HepG2 (cell line): ENCODE results near the gene TRPM6. TPM values are rescaled to one million over a fixed set of nuclear protein-coding genes. Genes with fewer than 3 reads are reported as not detected.

Source experiments
- ATAC-seq: fragments of 200-7000 bp; cut with Tn5 transposase; 3 replicates; pipeline ENCODE4 v1.9.1; 2020; ENCODE audit warnings: mild to moderate bottlenecking, moderate library complexity
- BruUV-seq: library from RNA; stranded (reverse); fragments of 400-500 nt; replicated peaks from 2 replicates; lab custom pipeline; 2021; lab: Mats Ljungman, UMichigan
- CTCF ChIA-PET: fragments of 300-600 bp; formaldehyde crosslinking; extraction: SDS; loops from one replicate; lab custom pipeline; 2021; ENCODE audit warnings: low total read pairs, inconsistent platforms, low intra/inter-chr PET ratio; lab: Yijun Ruan, JAX
- POLR2A ChIA-PET: fragments of 350-600 bp; sonication (Branson Sonifier 250); formaldehyde crosslinking; loops from one replicate; lab custom pipeline; 2020; ENCODE audit warnings: antibody characterized with exemption, inconsistent platforms; lab: Yijun Ruan, JAX
- DNase-seq: peaks from one replicate; pipeline ENCODE4 v3.0.0-alpha.2; 2015; ENCODE audit warnings: low spot score
- FAIRE-seq: peaks from 3 replicates; lab custom pipeline; 2011; peaks lifted over from hg19 to GRCh38; lab: Jason Lieb, UNC
- H2AFZ ChIP-seq: one replicate; pipeline ENCODE4 v1.6.1; 2011; ENCODE audit warnings: low read length, inconsistent platforms
- H3K27ac ChIP-seq: fragments of 300-600 bp; 3 replicates; pipeline ENCODE4 v1.8.0; 2011; ENCODE audit warnings: mixed run types, mild to moderate bottlenecking, mixed read lengths, low read length, inconsistent platforms; ENCODE audit not compliant: insufficient read depth; ENCODE audit errors: extremely low read length
- H3K27me3 ChIP-seq, 2 experiments: fragments of 200-600 bp in 1 of 2; 2 replicates in 1 of 2; 3 replicates in 1 of 2; pipeline versions ENCODE4 v1.6.0 to v1.8.0; 2011; ENCODE audit warnings: low read length in 2 of 2, mild to moderate bottlenecking in 2 of 2, moderate library complexity in 2 of 2, inconsistent platforms in 1 of 2; ENCODE audit not compliant: insufficient read depth in 2 of 2, control insufficient read depth in 1 of 2
- H3K36me3 ChIP-seq, 2 experiments: fragments of 200-600 bp in 1 of 2; replicated peaks in 1 of 2; 2 replicates in 1 of 2; 3 replicates in 1 of 2; pipeline versions ENCODE4 v1.5.1 to v1.8.0; 2011; ENCODE audit warnings: low read length in 2 of 2, inconsistent platforms in 1 of 2; ENCODE audit not compliant: insufficient read depth in 2 of 2, control insufficient read depth in 1 of 2
- H3K4me1 ChIP-seq: 2 replicates; pipeline ENCODE4 v1.5.1; 2012; ENCODE audit warnings: low read length, inconsistent platforms; ENCODE audit not compliant: insufficient read depth
- H3K4me2 ChIP-seq: 2 replicates; pipeline ENCODE4 v1.6.0; 2011; ENCODE audit warnings: low read depth, low read length, inconsistent platforms
- H3K4me3 ChIP-seq, 3 experiments: fragments of 200-600 bp in 1 of 3; sonication (generic), shearing (Covaris generic) in 1 of 3; replicated peaks in 1 of 3; 2 replicates each; pipeline ENCODE4 v1.5.1; 2011 to 2016; ENCODE audit warnings: low read length in 3 of 3, inconsistent platforms in 2 of 3, low read depth in 2 of 3, mild to moderate bottlenecking in 2 of 3, control low read depth in 1 of 3, mixed read lengths in 1 of 3; ENCODE audit not compliant: insufficient read depth in 1 of 3
- H3K79me2 ChIP-seq: one replicate; pipeline ENCODE4 v1.6.1; 2011; ENCODE audit warnings: low read length, inconsistent platforms; ENCODE audit not compliant: insufficient read depth
- H3K9ac ChIP-seq: 2 replicates; pipeline ENCODE4 v1.6.0; 2011; ENCODE audit warnings: mild to moderate bottlenecking, low read depth, low read length, inconsistent platforms; ENCODE audit not compliant: insufficient read depth
- H3K9me3 ChIP-seq: 2 replicates; pipeline ENCODE4 v1.5.1; 2012; ENCODE audit warnings: mild to moderate bottlenecking, low read length
- H4K20me1 ChIP-seq: 2 replicates; pipeline ENCODE4 v1.6.0; 2011; ENCODE audit warnings: inconsistent platforms, mild to moderate bottlenecking, low read length, moderate library complexity; ENCODE audit not compliant: insufficient read depth
- NR2F1 ChIP-seq, 2 experiments: fragments of 450-650 bp in 1 of 2; formaldehyde crosslinking in 1 of 2; IDR thresholded peaks; 2 replicates each; pipeline versions ENCODE4 v1.5.0 to v1.6.1; 2016 to 2020; ENCODE audit warnings: mild to moderate bottlenecking in 1 of 2, missing compliant biosample characterization in 1 of 2, missing genetic modification reagents in 1 of 2, moderate library complexity in 1 of 2
- TCF7L2 ChIP-seq: IDR thresholded peaks from 2 replicates; pipeline ENCODE4 v1.6.1; 2011; ENCODE audit warnings: mild to moderate bottlenecking, low read depth, low read length, moderate library complexity
- WGBS: methylation state at CpG from one replicate; pipeline ENCODE4 v1.1.6; 2017; ENCODE audit warnings: low lambda C conversion rate; 5-methylcytosine and 5-hydroxymethylcytosine counted together
- in situ Hi-C: cut with HindIII; loops from 2 replicates; pipeline ENCODE4 v1.10.0; 2017; ENCODE audit warnings: low pct_unique_long_range_greater_than_20kb; ENCODE audit not compliant: extremely low pct_ligation_motif_present
- intact Hi-C: fragments of 100-400 bp; cut with micrococcal nuclease; formaldehyde crosslinking; loops from one replicate; pipeline ENCODE4 v1.10.0; 2022; ENCODE audit not compliant: unreplicated experiment
- polyA plus RNA-seq, 8 experiments: library from polyadenylated mRNA; depleted of rRNA in 3 of 8; stranded (reverse) in 7 of 8; unstranded in 1 of 8; fragments of >200 nt; fragmentation: Illumina TruSeq in 4 of 8; extraction: Trizol in 4 of 8; gene quantifications; 2 replicates each; pipeline versions ENCODE4 v1.2.1 to v1.2.3, GENCODE V29; 2011 to 2016; ENCODE audit warnings: low read depth in 4 of 8, missing spikeins in 1 of 8, mixed read lengths in 1 of 8; ENCODE audit not compliant: insufficient read depth in 1 of 8
- total RNA-seq, 5 experiments: library from RNA; depleted of rRNA; stranded (reverse); fragments of >200 nt; fragmentation: Illumina TruSeq; extraction: Trizol; gene quantifications; 2 replicates each; pipeline ENCODE4 v1.2.3, GENCODE V29; 2016; ENCODE audit warnings: low read depth in 1 of 5
- TF ChIP-seq, protein P1 (sequence below): sonication (generic); formaldehyde crosslinking; IDR thresholded peaks from 2 replicates; pipeline ENCODE4 v1.4.0; 2020; ENCODE audit warnings: missing genetic modification reagents, mild to moderate bottlenecking, borderline replicate concordance
- TF ChIP-seq, protein P2 (sequence below): sonication (generic); formaldehyde crosslinking; IDR thresholded peaks from 2 replicates; pipeline ENCODE4 v1.5.1; 2020; ENCODE audit warnings: mild to moderate bottlenecking, moderate library complexity, missing genetic modification reagents

TRPM6 gene
- total and polyA plus RNA-seq, 2 of the 13 experiments (the other 11 are each of a cell fraction or from before 2014, with no cell fraction given) = 0.01 to 0.09 TPM

DNA sequence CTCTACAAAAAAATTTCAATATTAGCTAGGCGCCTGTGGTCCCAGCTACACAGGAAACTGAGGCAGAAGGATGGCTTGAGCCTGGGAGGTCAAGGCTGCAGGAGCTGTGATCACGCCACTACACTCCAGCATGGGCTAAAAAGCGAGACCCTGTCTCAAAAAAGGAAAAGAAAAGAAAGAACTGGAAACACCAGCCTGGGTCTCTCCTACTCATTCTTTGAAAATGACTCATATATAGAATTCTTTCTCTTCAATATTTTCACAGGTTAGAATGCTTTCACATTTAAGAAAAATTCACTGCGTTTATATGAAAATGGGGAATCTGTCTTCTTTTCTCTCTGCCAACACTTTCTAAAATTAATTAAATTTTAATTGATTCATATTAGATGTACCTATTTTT is 115.6 kb downstream of the TRPM6 start:
- FAIRE-seq (no peak), DNase-seq (no peak), ATAC-seq (no peak)
- Histone ChIP-seq H4K20me1 (no peaks in the 10 kb centered on the region), H3K4me3 (no peak overlapping the region), H3K9me3 (no peaks in the 10 kb centered on the region), H3K27me3 (no peaks in the 10 kb centered on the region), H2AFZ (no peak overlapping the region), H3K4me1 (peaks cover 27% of the 10 kb centered on the region), H3K4me2 (no peak overlapping the region), H3K27ac (no peak overlapping the region), H3K9ac (no peak overlapping the region), H3K36me3 (no peaks in the 10 kb centered on the region), H3K79me2 (no peaks in the 10 kb centered on the region)
- no TSS peak for BruUV-seq
- in situ Hi-C loops (loop anchor here (5.0 to 10.0 kb wide), 2 partner anchors 173 to 305 kb away; no protein-coding TSS in a partner anchor), intact Hi-C loops (no loop called here)
- TF ChIP-seq, protein P1, sequence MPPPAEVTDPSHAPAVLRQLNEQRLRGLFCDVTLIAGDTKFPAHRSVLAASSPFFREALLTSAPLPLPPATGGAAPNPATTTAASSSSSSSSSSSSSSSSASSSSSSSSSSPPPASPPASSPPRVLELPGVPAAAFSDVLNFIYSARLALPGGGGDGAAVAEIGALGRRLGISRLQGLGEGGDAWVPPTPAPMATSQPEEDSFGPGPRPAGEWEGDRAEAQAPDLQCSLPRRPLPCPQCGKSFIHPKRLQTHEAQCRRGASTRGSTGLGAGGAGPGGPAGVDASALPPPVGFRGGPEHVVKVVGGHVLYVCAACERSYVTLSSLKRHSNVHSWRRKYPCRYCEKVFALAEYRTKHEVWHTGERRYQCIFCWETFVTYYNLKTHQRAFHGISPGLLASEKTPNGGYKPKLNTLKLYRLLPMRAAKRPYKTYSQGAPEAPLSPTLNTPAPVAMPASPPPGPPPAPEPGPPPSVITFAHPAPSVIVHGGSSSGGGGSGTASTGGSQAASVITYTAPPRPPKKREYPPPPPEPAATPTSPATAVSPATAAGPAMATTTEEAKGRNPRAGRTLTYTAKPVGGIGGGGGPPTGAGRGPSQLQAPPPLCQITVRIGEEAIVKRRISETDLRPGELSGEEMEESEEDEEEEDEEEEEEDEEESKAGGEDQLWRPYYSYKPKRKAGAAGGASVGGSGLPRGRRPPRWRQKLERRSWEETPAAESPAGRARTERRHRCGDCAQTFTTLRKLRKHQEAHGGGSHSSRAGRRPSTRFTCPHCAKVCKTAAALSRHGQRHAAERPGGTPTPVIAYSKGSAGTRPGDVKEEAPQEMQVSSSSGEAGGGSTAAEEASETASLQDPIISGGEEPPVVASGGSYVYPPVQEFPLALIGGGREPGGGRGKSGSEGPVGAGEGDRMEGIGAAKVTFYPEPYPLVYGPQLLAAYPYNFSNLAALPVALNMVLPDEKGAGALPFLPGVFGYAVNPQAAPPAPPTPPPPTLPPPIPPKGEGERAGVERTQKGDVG (CRISPR knock-in tag) = no peak
- TF ChIP-seq NR2F1 (CRISPR knock-in tag; IDR thresholded peaks at IDR 0.05) (no peak), TCF7L2 (no peak)
- TF ChIP-seq, protein P2, sequence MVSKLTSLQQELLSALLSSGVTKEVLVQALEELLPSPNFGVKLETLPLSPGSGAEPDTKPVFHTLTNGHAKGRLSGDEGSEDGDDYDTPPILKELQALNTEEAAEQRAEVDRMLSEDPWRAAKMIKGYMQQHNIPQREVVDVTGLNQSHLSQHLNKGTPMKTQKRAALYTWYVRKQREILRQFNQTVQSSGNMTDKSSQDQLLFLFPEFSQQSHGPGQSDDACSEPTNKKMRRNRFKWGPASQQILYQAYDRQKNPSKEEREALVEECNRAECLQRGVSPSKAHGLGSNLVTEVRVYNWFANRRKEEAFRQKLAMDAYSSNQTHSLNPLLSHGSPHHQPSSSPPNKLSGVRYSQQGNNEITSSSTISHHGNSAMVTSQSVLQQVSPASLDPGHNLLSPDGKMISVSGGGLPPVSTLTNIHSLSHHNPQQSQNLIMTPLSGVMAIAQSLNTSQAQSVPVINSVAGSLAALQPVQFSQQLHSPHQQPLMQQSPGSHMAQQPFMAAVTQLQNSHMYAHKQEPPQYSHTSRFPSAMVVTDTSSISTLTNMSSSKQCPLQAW (CRISPR knock-in tag) = no peak
- ChIA-PET CTCF (no interaction called here), POLR2A (no interaction called here)
- 71% methylated on average over 4 of the region's 4 CpGs for WGBS
